ENCODE data around the gene OTP. TPM values are rescaled to one million over a fixed set of nuclear protein-coding genes. Genes with fewer than 3 reads are reported as not detected.

The OTP gene
- total RNA-seq: not detected in 2 replicates

GRCh38 chr5:77637998-77638762, at the start of gene OTP:
TSS of gene OTP (minus strand) at chr5:77638713. CDS start at chr5:77638549, 164 bp downstream.

Other genes with a start within 250 kb of the OTP start
- 145 and 200 TPM in 2 replicates for gene WDR41, start 146.4 kb downstream of the OTP start, total RNA-seq
- 99.2 and 175 TPM in 2 replicates for gene TBCA, start 137.6 kb upstream of the OTP start, total RNA-seq

All from regular cardiac myocyte (primary cell).